ENCODE data around the gene MESP2. TPM values are rescaled to one million over a fixed set of nuclear protein-coding genes. Genes with fewer than 3 reads are reported as not detected.

MESP2 gene
- total RNA-seq (2014; rRNA removed; shearing (Covaris generic)) = not detected in 2 replicates
- total RNA-seq (2022) = not detected in 2 replicates
- not detected for Bru-seq, nascent RNA
- not detected for BruChase-seq, experiment 1, labeled RNA remaining after a 6-hour chase
- BruChase-seq, experiment 2, labeled RNA remaining after a 2-hour chase = not detected
- long read RNA-seq = 0 reads

GRCh38 chr15:89776274-89777072 lies at the start of gene MESP2:
MESP2 (plus strand) TSS chr15:89776332; CDS start chr15:89776358, 26 bp downstream.
- CTCF ChIA-PET (ENCODE audit: unreplicated experiment) = no interaction called here
- no TSS peak for BruUV-seq (replicated peaks)
- no peak within 1 kb of the TSS for H2AFZ ChIP-seq (ENCODE audit: low read length)
- H3K9me2 ChIP-seq (ENCODE audit: insufficient read depth, low read length) = no peaks in the 10 kb centered on the region
- no peak for DNase-seq (ENCODE audit: low spot score)
- H3K4me1 ChIP-seq (ENCODE audit: insufficient read depth, low read length, poor library complexity, severe bottlenecking) = no peaks in the 10 kb centered on the region
- no peak within 1 kb of the TSS for H3K4me2 ChIP-seq (ENCODE audit: low read length)
- H3K4me3 ChIP-seq (ENCODE audit: low read depth, low read length, poor library complexity, severe bottlenecking) = no peak within 1 kb of the TSS
- POLR2A ChIA-PET = no interaction called here
- TF ChIP-seq EZH2phosphoT487 (IDR thresholded peaks at IDR 0.05; ENCODE audit: borderline replicate concordance, low read depth, low read length) (no peak), CTCF (conservative IDR thresholded peaks at IDR 0.05; ENCODE audit: low read length) (no peak)
- no peak within 1 kb of the TSS for H3K27ac ChIP-seq (ENCODE audit: low read depth, low read length, poor library complexity, severe bottlenecking)
- H3K36me3 ChIP-seq (ENCODE audit: insufficient read depth, low read length) = no peaks in the 10 kb centered on the region
- no peaks in the 10 kb centered on the region for H3K79me2 ChIP-seq (ENCODE audit: insufficient read depth, low read depth, low read length)
- intact Hi-C loops (cut with micrococcal nuclease; ENCODE audit: unreplicated experiment) = no loop called here
- no peaks in the 10 kb centered on the region for H4K20me1 ChIP-seq (ENCODE audit: insufficient read depth, low read length)
- H3K9me3 ChIP-seq (ENCODE audit: low read length) = no peaks in the 10 kb centered on the region

GRCh38 chr15:89728254-89728653 lies 47.9 kb upstream of the MESP2 start:
- POLR2A ChIA-PET = interaction anchor here (0.6 to 1.3 kb wide), 3 partner anchors 10 to 121 kb away, joined by 3 read pairs; no protein-coding TSS in a partner anchor
- Histone ChIP-seq H2AFZ (ENCODE audit: low read length) (no peak overlapping the region), H3K4me2 (ENCODE audit: low read length) (no peak overlapping the region), H3K4me3 (ENCODE audit: low read depth, low read length, poor library complexity, severe bottlenecking) (no peak overlapping the region), H3K79me2 (ENCODE audit: insufficient read depth, low read depth, low read length) (no peaks in the 10 kb centered on the region), H4K20me1 (ENCODE audit: insufficient read depth, low read length) (no peaks in the 10 kb centered on the region), H3K4me1 (ENCODE audit: insufficient read depth, low read length, poor library complexity, severe bottlenecking) (no peaks in the 10 kb centered on the region), H3K9me3 (ENCODE audit: low read length) (peaks cover 11% of the 10 kb centered on the region), H3K27ac (ENCODE audit: low read depth, low read length, poor library complexity, severe bottlenecking) (no peak overlapping the region), H3K9me2 (ENCODE audit: insufficient read depth, low read length) (no peaks in the 10 kb centered on the region), H3K36me3 (ENCODE audit: insufficient read depth, low read length) (no peaks in the 10 kb centered on the region)
- CTCF ChIA-PET (ENCODE audit: unreplicated experiment) = no interaction called here
- no peak for DNase-seq (ENCODE audit: low spot score)
- no TSS peak for BruUV-seq (replicated peaks)
- no peak for TF ChIP-seq EZH2phosphoT487 (IDR thresholded peaks at IDR 0.05; ENCODE audit: borderline replicate concordance, low read depth, low read length)
- intact Hi-C loops (cut with micrococcal nuclease; ENCODE audit: unreplicated experiment) = no loop called here

- Histone ChIP-seq H4K20me1 (ENCODE audit: insufficient read depth, low read length) (no peaks in the 10 kb centered on the region), H3K79me2 (ENCODE audit: insufficient read depth, low read depth, low read length) (no peaks in the 10 kb centered on the region), H3K4me1 (ENCODE audit: insufficient read depth, low read length, poor library complexity, severe bottlenecking) (no peaks in the 10 kb centered on the region), H3K36me3 (ENCODE audit: insufficient read depth, low read length) (no peaks in the 10 kb centered on the region), H3K4me3 (ENCODE audit: low read depth, low read length, poor library complexity, severe bottlenecking) (no peak overlapping the region), H3K9me3 (ENCODE audit: low read length) (no peaks in the 10 kb centered on the region), H3K27ac (ENCODE audit: low read depth, low read length, poor library complexity, severe bottlenecking) (no peak overlapping the region), H3K9me2 (ENCODE audit: insufficient read depth, low read length) (no peaks in the 10 kb centered on the region), H2AFZ (ENCODE audit: low read length) (no peak overlapping the region), H3K4me2 (ENCODE audit: low read length) (no peak overlapping the region)
- CTCF ChIA-PET (ENCODE audit: unreplicated experiment) = no interaction called here
- POLR2A ChIA-PET = no interaction called here
- no TSS peak for BruUV-seq (replicated peaks)
- intact Hi-C loops (cut with micrococcal nuclease; ENCODE audit: unreplicated experiment) = no loop called here
- DNase-seq (ENCODE audit: low spot score) = no peak
- TF ChIP-seq EZH2phosphoT487 (IDR thresholded peaks at IDR 0.05; ENCODE audit: borderline replicate concordance, low read depth, low read length) (no peak), CTCF (conservative IDR thresholded peaks at IDR 0.05; ENCODE audit: low read length) (no peak)
These were observed 44.9 kb upstream of the MESP2 start for GRCh38 chr15:89731275-89731674.

All from OCI-LY7 (cell line).